GM18526 (cell line): ENCODE results near the gene SLF2.

Source experiments
- POLR2A ChIP-seq: IDR thresholded peaks from 3 replicates; pipeline ENCODE4 v1.6.1; 2011; ENCODE audit not compliant: insufficient read length; ENCODE audit errors: extremely low read depth

SLF2 gene

GRCh38 chr10:100873827-100874326 lies 38.9 kb upstream of the SLF2 start:
- no peak for TF ChIP-seq POLR2A

GRCh38 chr10:100874702-100875483 lies 37.9 kb upstream of the SLF2 start:
- no peak for TF ChIP-seq POLR2A

DNA sequence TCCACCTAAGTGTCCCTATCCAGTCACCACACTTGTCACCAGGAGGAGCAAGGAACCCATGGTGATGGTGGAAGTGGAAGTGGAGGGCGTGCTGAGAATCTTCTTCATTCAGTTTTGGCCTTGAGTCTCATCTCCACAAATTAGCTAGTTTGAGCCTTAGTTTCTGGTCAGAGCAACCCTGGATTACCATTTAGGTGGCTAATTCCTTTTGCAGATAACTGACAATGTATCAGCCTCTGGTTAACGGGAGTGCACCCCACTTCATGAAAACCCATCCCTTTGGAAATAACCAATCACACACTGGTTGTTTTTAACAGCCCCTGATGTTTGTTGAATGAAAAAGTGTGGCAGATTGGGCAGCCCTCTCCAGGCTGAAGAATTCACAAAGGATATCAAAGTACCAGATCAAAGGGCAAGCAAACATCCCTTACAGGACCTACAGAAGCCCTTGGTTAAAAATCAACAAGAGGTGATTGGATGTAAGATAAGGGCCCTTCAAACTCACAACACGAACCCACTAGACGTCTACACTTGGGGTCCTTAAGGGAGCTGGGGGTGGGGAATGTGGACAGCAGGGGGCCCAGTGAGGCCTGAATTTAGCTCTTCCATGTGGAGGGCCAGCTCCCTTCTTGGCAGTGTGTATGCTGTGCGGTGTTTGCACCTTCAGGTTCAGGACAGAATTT lies 37.1 kb upstream of the SLF2 start:
- no peak for TF ChIP-seq POLR2A

GRCh38 chr10:100876585-100877460 lies 35.9 kb upstream of the SLF2 start:
- no peak for TF ChIP-seq POLR2A

- TF ChIP-seq POLR2A, result no peak
Measured at GRCh38 chr10:100877461-100877850, 35.3 kb upstream of the SLF2 start.

DNA sequence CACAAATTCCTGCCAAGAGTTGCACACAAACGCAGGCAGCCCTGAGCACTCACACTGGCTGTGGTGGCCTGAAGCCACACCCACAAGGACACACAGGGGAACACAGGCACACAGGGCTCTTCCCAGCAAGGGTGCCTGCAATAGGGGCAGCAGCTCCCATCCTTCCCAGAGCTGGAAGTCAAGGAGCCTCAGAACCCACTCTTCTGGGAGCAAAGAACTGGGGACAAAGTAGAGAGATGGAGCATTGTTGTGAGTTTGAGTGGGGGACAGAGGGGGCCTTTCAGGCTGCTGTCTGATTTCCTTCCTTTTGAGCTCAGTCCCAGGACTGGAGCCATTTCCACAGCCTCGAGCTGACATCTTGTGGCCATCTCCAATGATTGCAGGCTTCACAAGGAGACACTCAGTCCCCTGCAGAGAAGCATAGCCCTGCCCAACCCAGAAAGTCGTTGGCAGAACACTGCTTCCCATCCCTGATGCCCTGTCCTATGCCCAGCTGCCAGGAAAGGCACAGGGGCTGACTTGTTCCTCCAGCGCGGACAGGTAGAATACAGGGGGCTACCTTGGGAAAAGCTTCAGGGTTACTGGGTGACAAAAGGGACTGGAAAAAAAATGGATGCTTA lies 34.4 kb upstream of the SLF2 start:
- no peak for TF ChIP-seq POLR2A

DNA sequence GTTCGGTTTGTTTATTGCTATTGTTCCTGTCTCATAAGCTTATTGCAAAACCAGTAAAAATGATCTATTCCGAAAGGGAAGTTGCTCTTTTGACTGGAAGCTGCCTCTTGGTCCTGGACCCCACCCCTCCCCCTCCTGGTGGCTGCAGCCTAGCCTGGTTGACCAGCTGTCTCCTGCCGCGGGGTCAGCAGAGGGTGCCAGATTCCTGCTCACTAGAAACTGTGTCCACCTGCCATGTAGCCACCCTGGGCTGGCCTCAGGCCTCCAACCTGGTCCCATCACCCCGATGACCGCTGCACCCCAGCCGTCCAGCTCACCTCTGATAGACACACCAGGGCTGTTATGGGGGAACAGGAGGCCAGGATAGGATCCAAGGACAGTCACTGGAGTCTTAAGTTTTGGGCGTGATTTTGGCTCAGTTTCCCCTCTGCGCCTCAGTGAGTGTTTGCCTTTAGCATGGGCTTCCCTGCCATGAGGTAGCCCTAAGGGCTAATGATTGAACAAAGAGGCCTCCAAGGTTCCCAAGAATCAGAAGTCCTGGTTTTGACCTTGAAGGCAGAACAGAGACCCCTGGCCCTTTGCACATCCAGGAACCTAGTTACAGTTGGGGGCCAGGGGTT lies 32.9 kb upstream of the SLF2 start:
- TF ChIP-seq POLR2A, result no peak

- no peak for TF ChIP-seq POLR2A
Measured at GRCh38 chr10:100881556-100882213, 31.1 kb upstream of the SLF2 start.

DNA sequence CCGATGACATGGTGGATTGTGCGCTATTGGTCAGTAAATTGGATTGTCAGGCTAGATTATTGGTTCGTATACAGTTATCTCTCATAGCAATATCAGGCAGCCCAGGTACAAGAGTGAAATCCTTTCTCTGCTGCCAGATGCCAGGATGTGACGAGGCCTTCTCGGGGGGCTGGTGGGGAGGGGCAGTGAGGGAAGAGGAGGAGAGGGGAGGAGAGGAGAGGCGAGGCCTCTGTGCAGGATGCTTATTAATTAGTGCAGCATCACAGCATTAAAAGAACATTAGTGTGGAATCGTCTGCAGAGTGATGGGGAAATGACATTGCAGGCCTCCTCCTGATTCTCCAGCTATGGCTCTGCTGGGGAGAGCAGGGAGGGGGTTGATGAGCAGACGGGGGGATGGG lies 30.5 kb upstream of the SLF2 start:
- TF ChIP-seq POLR2A, result no peak

- no peak for TF ChIP-seq POLR2A
Measured at GRCh38 chr10:100882671-100883311, 30.0 kb upstream of the SLF2 start.

DNA sequence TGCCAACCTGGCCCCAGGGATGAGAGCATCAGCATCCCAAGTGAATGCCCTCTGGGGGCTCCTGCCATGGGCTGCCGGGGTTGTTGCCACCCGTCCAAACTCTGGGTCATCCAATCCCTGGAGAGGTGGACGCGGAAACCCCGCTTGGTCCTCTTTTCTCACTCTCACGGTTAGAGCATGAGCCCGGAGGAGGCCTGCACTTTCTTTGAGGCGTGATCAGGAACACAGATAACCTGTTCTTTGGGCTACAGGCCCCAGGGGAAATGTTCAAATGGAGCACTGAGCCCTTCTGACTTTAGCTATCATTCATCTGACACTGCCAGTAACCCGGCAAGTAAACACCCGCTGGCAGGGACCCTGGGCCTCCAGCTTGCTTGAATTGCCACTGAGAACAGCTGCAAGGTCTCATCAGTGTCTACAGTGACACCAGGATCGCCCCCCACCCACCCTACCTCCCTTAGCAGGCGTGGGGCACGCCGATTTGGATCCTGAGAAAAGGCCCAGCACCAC lies 29.4 kb upstream of the SLF2 start:
- TF ChIP-seq POLR2A, result no peak

GRCh38 chr10:100886091-100886490 lies 26.7 kb upstream of the SLF2 start:
- no peak for TF ChIP-seq POLR2A

GRCh38 chr10:100886521-100886920 lies 26.2 kb upstream of the SLF2 start:
- no peak for TF ChIP-seq POLR2A
